OCI-LY1 (cell line): ENCODE data around the gene CDC42EP2.

Experiments used
- H2AFZ ChIP-seq: fragments of 200-600 bp; sonication (generic), shearing (Covaris generic); 2 replicates; pipeline ENCODE4 v1.6.0; 2014; ENCODE audit warnings: antibody characterized with exemption, mild to moderate bottlenecking, low read length
- H3F3A ChIP-seq: fragments of 200-600 bp; sonication (generic), shearing (Covaris generic); 2 replicates; pipeline ENCODE4 v1.6.0; 2014; ENCODE audit warnings: mild to moderate bottlenecking, antibody characterized with exemption, low read length, moderate library complexity; ENCODE audit not compliant: insufficient read depth
- H3K27ac ChIP-seq: fragments of 200-600 bp; sonication (generic); 2 replicates; pipeline ENCODE4 v1.5.1; 2014; ENCODE audit warnings: low read length, mixed run types, mild to moderate bottlenecking, low read depth; ENCODE audit not compliant: poor library complexity, severe bottlenecking
- H3K27me3 ChIP-seq: fragments of 200-600 bp; sonication (generic); 2 replicates; pipeline ENCODE4 v1.6.0; 2014; ENCODE audit warnings: antibody characterized with exemption, mild to moderate bottlenecking, low read length, moderate library complexity; ENCODE audit not compliant: insufficient read depth
- H3K36me3 ChIP-seq: fragments of 200-600 bp; sonication (generic); 2 replicates; pipeline ENCODE4 v1.6.1; 2014; ENCODE audit warnings: mild to moderate bottlenecking, antibody characterized with exemption, low read length, moderate library complexity, mixed read lengths; ENCODE audit not compliant: insufficient read depth
- H3K4me1 ChIP-seq: fragments of 200-600 bp; sonication (generic); 2 replicates; pipeline ENCODE4 v1.5.1; 2014; ENCODE audit warnings: mild to moderate bottlenecking, low read length, moderate library complexity; ENCODE audit not compliant: insufficient read depth, severe bottlenecking
- H3K4me2 ChIP-seq: fragments of 200-600 bp; sonication (generic), shearing (Covaris generic); 2 replicates; pipeline ENCODE4 v1.6.1; 2014; ENCODE audit warnings: low read length
- H3K4me3 ChIP-seq: fragments of 200-600 bp; sonication (generic); 2 replicates; pipeline ENCODE4 v1.5.1; 2014; ENCODE audit warnings: low read length, low read depth, mild to moderate bottlenecking, mixed read lengths; ENCODE audit not compliant: poor library complexity, severe bottlenecking
- H3K79me2 ChIP-seq: fragments of 200-600 bp; shearing (Covaris generic); 2 replicates; pipeline ENCODE4 v1.6.1; 2016; ENCODE audit warnings: mixed run types, low read length, mixed read lengths; ENCODE audit not compliant: insufficient read depth
- H3K9ac ChIP-seq: fragments of 200-600 bp; sonication (generic), shearing (Covaris generic); 2 replicates; pipeline ENCODE4 v1.6.1; 2014; ENCODE audit warnings: mild to moderate bottlenecking, low read length, mixed read lengths
- H3K9me2 ChIP-seq: fragments of 200-600 bp; sonication (generic), shearing (Covaris generic); 2 replicates; pipeline ENCODE4 v1.6.1; 2014; ENCODE audit warnings: low read depth, mild to moderate bottlenecking, low read length, mixed read lengths
- H3K9me3 ChIP-seq: fragments of 200-600 bp; shearing (Covaris generic); 2 replicates; pipeline ENCODE4 v1.6.1; 2014; ENCODE audit warnings: low read length, mixed read lengths
- H4K20me1 ChIP-seq: fragments of 200-600 bp; sonication (generic), shearing (Covaris generic); 2 replicates; pipeline ENCODE4 v1.6.0; 2016; ENCODE audit warnings: mild to moderate bottlenecking, low read length; ENCODE audit not compliant: insufficient read depth
- CTCF ChIP-seq: fragments of 200-600 bp; sonication (generic), shearing (Covaris generic); IDR thresholded peaks from 2 replicates; pipeline ENCODE4 v1.5.1; 2017; ENCODE audit warnings: mild to moderate bottlenecking, antibody characterized with exemption, low read length, moderate library complexity, mixed read lengths
- EZH2 ChIP-seq: fragments of 200-600 bp; sonication (generic), shearing (Covaris generic); IDR thresholded peaks from 2 replicates; pipeline ENCODE4 v1.8.0; 2017; ENCODE audit warnings: borderline replicate concordance, mixed run types, mild to moderate bottlenecking, antibody characterized with exemption, low read length, moderate library complexity, mixed read lengths

CDC42EP2 gene

GRCh38 chr11:65355776-65356393, 41.2 kb downstream of the CDC42EP2 start:
- no peak for TF ChIP-seq CTCF
- TF ChIP-seq EZH2, result no peak
- Histone ChIP-seq H2AFZ (no peak overlapping the region), H3F3A (no peaks in the 10 kb centered on the region; the same call in none of the 2 replicates), H3K4me1 (peaks cover 3% of the 10 kb centered on the region), H3K27ac (no peak overlapping the region), H3K4me3 (no peak overlapping the region), H3K27me3 (peaks cover 7% of the 10 kb centered on the region; the same call in 1 of the 2 replicates), H4K20me1 (no peaks in the 10 kb centered on the region), H3K79me2 (no peaks in the 10 kb centered on the region), H3K36me3 (peaks cover 19% of the 10 kb centered on the region), H3K9me3 (no peaks in the 10 kb centered on the region), H3K4me2 (no peak overlapping the region; the same call in 1 of the 2 replicates), H3K9ac (no peak overlapping the region), H3K9me2 (no peaks in the 10 kb centered on the region)

- no peak overlapping the region for H3K9ac ChIP-seq
- peaks cover 7% of the 10 kb centered on the region; the same call in 1 of the 2 replicates for H3K27me3 ChIP-seq
- H3K4me1 ChIP-seq, result peaks cover 3% of the 10 kb centered on the region
- H3K36me3 ChIP-seq, result peaks cover 13% of the 10 kb centered on the region; the same call in 1 of the 2 replicates
- no peak overlapping the region for H3K4me3 ChIP-seq
- H4K20me1 ChIP-seq, result no peaks in the 10 kb centered on the region
- no peaks in the 10 kb centered on the region for H3K79me2 ChIP-seq
- no peaks in the 10 kb centered on the region for H3K9me3 ChIP-seq
- TF ChIP-seq CTCF, result no peak
- no peak for TF ChIP-seq EZH2
- H3K4me2 ChIP-seq, result no peak overlapping the region
- H2AFZ ChIP-seq, result no peak overlapping the region
- no peak overlapping the region for H3K27ac ChIP-seq
- no peaks in the 10 kb centered on the region; the same call in 1 of the 2 replicates for H3F3A ChIP-seq
- no peaks in the 10 kb centered on the region for H3K9me2 ChIP-seq
These were observed 41.8 kb downstream of the CDC42EP2 start for GRCh38 chr11:65356394-65356972.

- Histone ChIP-seq H3K4me2 (no peak overlapping the region), H3K9me3 (no peaks in the 10 kb centered on the region), H3K9ac (no peak overlapping the region), H3K4me3 (no peak overlapping the region), H3K79me2 (no peaks in the 10 kb centered on the region), H3K4me1 (peaks cover 11% of the 10 kb centered on the region), H3K36me3 (no peaks in the 10 kb centered on the region), H3K27ac (no peak overlapping the region), H2AFZ (no peak overlapping the region), H3K9me2 (no peaks in the 10 kb centered on the region), H4K20me1 (no peaks in the 10 kb centered on the region), H3K27me3 (peaks cover 7% of the 10 kb centered on the region; the same call in 1 of the 2 replicates), H3F3A (no peaks in the 10 kb centered on the region; the same call in 1 of the 2 replicates)
- TF ChIP-seq CTCF (no peak), EZH2 (no peak)
These were observed 43.2 kb downstream of the CDC42EP2 start for GRCh38 chr11:65357856-65358356.
